Ascending aorta (tissue), 2 donors: ENCODE data around the gene SORCS2. TPM values are rescaled to one million over a fixed set of nuclear protein-coding genes. Genes with fewer than 3 reads are reported as not detected.

Experiments used
- DNase-seq, 2 donors: peaks; one replicate each; pipeline ENCODE4 v3.0.0-alpha.2; 2019; ENCODE audit warnings: low spot score in 2 of 2
- H3K27ac ChIP-seq, 2 donors: fragments of 200-600 bp; sonication (generic); one replicate each; pipeline ENCODE4 v1.5.1; 2016 to 2017; ENCODE audit warnings: mild to moderate bottlenecking in 1 of 2
- H3K27me3 ChIP-seq: fragments of 200-600 bp; sonication (generic); one replicate; pipeline ENCODE4 v1.5.1; 2017
- H3K36me3 ChIP-seq, 2 donors: fragments of 200-600 bp; sonication (generic); one replicate each; pipeline ENCODE4 v1.5.1; 2016
- H3K4me1 ChIP-seq, 2 donors: fragments of 200-600 bp; sonication (generic); one replicate each; pipeline ENCODE4 v1.5.1; 2016 to 2017; ENCODE audit warnings: mild to moderate bottlenecking in 1 of 2
- H3K4me3 ChIP-seq, 2 donors: fragments of 200-600 bp; sonication (generic); one replicate each; pipeline ENCODE4 v1.5.1; 2016 to 2017; ENCODE audit warnings: mild to moderate bottlenecking in 1 of 2
- H3K9me3 ChIP-seq, 2 donors: fragments of 200-600 bp; sonication (generic); one replicate each; pipeline ENCODE4 v1.5.1; 2016
- intact Hi-C: fragments of 100-400 bp; cut with DNase I; formaldehyde crosslinking; loops from one replicate; pipeline ENCODE4 v1.15.1; 2023
- total RNA-seq: library from RNA; depleted of rRNA; stranded (reverse); fragments of >200 nt; gene quantifications from one replicate; pipeline ENCODE4 v1.1.0, GENCODE V29; 2016
- TF ChIP-seq, protein P1 (sequence below), 3 experiments: fragments of 200-600 bp in 2 of 3; fragments of 450-650 bp in 1 of 3; sonication (generic) in 2 of 3; IDR thresholded peaks; one replicate each; pipeline ENCODE4 v1.5.1; 2016 to 2019; ENCODE audit warnings: antibody characterized with exemption in 3 of 3, mild to moderate bottlenecking in 1 of 3, moderate library complexity in 1 of 3

Gene SORCS2
- total RNA-seq, 1 donor from 2014 or later = 0.32 TPM

DNA sequence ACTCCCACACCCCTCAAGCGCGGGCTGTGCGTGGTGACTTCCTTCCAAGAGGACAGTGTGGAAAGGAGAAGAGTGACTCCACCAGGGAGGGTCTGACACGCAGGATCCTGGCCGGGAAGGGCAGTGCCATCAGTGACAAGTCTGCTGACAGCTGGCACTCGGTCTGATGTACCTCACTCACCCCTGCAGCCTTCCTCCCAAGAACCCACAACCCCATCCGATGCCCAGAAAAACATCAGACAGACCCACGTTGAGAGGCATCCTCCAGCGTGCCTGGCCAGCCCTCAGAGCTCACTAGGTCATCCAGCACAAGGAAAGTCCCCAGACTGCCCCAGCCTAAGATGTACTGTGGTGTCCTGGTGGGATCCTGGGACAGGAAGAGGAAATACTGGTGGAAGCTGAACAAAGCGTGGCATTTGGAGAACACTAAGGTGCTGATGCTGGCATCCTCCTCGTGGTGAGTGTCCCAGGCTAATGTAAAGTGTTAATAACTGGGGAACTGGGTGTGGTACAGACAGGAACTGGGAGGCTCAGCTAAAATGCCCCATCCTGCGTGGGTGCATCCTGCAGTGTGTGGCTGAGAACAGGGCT lies 442.4 kb downstream of the SORCS2 start:
- Histone ChIP-seq H3K4me3 (no peak overlapping the region), H3K27ac (no peak overlapping the region), H3K4me1 (no peaks in the 10 kb centered on the region), H3K36me3 (no peaks in the 10 kb centered on the region), H3K9me3 (no peaks in the 10 kb centered on the region), H3K27me3 (no peaks in the 10 kb centered on the region)
- TF ChIP-seq, protein P1, sequence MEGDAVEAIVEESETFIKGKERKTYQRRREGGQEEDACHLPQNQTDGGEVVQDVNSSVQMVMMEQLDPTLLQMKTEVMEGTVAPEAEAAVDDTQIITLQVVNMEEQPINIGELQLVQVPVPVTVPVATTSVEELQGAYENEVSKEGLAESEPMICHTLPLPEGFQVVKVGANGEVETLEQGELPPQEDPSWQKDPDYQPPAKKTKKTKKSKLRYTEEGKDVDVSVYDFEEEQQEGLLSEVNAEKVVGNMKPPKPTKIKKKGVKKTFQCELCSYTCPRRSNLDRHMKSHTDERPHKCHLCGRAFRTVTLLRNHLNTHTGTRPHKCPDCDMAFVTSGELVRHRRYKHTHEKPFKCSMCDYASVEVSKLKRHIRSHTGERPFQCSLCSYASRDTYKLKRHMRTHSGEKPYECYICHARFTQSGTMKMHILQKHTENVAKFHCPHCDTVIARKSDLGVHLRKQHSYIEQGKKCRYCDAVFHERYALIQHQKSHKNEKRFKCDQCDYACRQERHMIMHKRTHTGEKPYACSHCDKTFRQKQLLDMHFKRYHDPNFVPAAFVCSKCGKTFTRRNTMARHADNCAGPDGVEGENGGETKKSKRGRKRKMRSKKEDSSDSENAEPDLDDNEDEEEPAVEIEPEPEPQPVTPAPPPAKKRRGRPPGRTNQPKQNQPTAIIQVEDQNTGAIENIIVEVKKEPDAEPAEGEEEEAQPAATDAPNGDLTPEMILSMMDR (IDR thresholded peaks at IDR 0.05) = no peak
- no peak for DNase-seq
- intact Hi-C loops = no loop called here

DNA sequence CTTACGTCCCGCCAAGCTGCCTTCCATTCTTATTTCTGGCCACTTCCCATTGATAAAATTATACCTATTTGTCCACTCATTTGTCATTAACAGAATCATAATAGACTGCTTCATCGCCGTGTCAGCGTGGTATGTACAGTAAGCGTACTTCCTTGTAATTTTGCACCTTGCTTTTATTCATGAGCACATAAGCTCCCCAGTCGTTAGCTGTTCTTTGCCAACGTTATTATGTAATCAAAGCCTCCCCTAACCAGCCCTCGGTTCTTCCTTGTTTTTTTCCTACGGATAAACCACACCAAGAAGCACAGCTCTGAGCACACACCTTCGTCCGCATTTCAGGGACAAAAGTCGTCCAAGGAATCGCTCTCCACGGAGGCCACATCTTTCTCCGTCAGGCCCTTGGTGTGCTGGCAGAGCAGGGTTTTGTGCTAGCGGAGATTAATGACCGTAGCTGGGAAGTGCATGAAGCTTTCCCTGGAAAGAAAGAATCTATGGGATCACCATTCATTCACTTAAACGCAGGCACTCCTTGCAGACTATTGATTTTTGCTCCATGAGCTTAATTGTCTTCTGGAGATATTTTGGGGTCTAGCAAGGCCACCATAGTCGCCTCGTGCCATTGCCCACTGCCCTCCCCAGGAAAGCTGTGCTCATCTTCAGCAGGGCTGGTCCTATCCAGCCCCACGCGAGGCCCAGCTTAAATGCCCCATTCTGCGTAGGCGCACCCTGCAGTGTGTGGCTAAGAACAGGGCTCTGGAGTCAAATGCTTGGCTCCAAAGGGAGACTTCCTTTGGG lies 443.3 kb downstream of the SORCS2 start:
- Histone ChIP-seq H3K4me1 (no peaks in the 10 kb centered on the region), H3K4me3 (no peak overlapping the region), H3K36me3 (no peaks in the 10 kb centered on the region), H3K9me3 (no peaks in the 10 kb centered on the region), H3K27ac (no peak overlapping the region), H3K27me3 (no peaks in the 10 kb centered on the region)
- intact Hi-C loops = no loop called here
- TF ChIP-seq, protein P1 (IDR thresholded peaks at IDR 0.05) = no peak
- DNase-seq = no peak

GRCh38 chr4:7636240-7636508 lies 443.8 kb downstream of the SORCS2 start:
- Histone ChIP-seq H3K4me3 (no peak overlapping the region), H3K9me3 (no peaks in the 10 kb centered on the region), H3K36me3 (no peaks in the 10 kb centered on the region), H3K4me1 (no peaks in the 10 kb centered on the region), H3K27ac (no peak overlapping the region), H3K27me3 (no peaks in the 10 kb centered on the region)
- DNase-seq = no peak
- TF ChIP-seq, protein P1 (IDR thresholded peaks at IDR 0.05) = no peak
- intact Hi-C loops = no loop called here

- intact Hi-C loops = no loop called here
- DNase-seq = no peak
- no peak overlapping the region for H3K27ac ChIP-seq
Observed at GRCh38 chr4:7637139-7637538, 444.8 kb downstream of the SORCS2 start.

DNA sequence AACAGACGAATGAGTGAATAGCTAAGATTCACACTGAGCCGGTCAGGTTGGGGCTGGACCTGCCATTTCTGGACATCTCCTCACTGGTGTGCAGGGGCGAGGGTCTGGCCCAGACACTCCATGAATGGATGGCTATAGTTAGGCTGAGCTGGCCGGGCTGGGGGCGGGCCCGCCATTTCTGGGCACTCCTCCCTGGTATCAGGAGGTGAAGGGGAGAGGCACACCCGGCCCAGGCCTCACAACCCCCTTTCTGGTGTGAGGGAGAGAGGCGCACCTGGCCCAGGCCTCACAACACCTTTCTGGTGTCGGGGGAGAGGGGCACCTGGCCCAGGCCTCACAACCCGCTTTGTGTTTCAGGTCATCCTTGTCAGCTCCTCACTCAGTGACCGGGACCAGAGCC lies 445.6 kb downstream of the SORCS2 start:
- H3K4me1 ChIP-seq = no peaks in the 10 kb centered on the region
- H3K36me3 ChIP-seq = no peaks in the 10 kb centered on the region
- no peak for DNase-seq
- H3K9me3 ChIP-seq = no peaks in the 10 kb centered on the region
- no peaks in the 10 kb centered on the region for H3K27me3 ChIP-seq
- no peak overlapping the region for H3K4me3 ChIP-seq
- TF ChIP-seq, protein P1 (IDR thresholded peaks at IDR 0.05) = no peak
- intact Hi-C loops = no loop called here
- H3K27ac ChIP-seq = no peak overlapping the region

More at GRCh38 chr4:7637139-7637538, 444.8 kb downstream of the SORCS2 start:
- Histone ChIP-seq H3K9me3 (no peaks in the 10 kb centered on the region), H3K4me3 (no peak overlapping the region), H3K4me1 (no peaks in the 10 kb centered on the region), H3K27me3 (no peaks in the 10 kb centered on the region), H3K36me3 (no peaks in the 10 kb centered on the region)
- TF ChIP-seq, protein P1 (IDR thresholded peaks at IDR 0.05) = no peak
